K562 (cell line): ENCODE results near the gene C11orf86. TPM values are rescaled to one million over a fixed set of nuclear protein-coding genes. Genes with fewer than 3 reads are reported as not detected.

Experiments
- ATF2 ChIP-seq: sonication (generic); formaldehyde crosslinking; IDR thresholded peaks from 2 replicates; pipeline ENCODE4 v1.8.1; 2022; ENCODE audit warnings: missing genetic modification reagents
- CHAMP1 ChIP-seq: fragments of 450-650 bp; IDR thresholded peaks from 2 replicates; pipeline ENCODE4 v1.6.1; 2016; ENCODE audit warnings: mild to moderate bottlenecking
- CHD2 ChIP-seq: IDR thresholded peaks from 2 replicates; pipeline ENCODE4 v1.6.1; 2011; ENCODE audit warnings: low read depth, low read length
- CREB1 ChIP-seq, 2 experiments: sonication (generic) in 1 of 2; formaldehyde crosslinking in 1 of 2; IDR thresholded peaks; 2 replicates each; pipeline versions ENCODE4 v1.6.1 to v1.8.0; 2012 to 2022; ENCODE audit warnings: inconsistent platforms in 1 of 2, mild to moderate bottlenecking in 1 of 2, missing genetic modification reagents in 1 of 2, moderate library complexity in 1 of 2
- E4F1 ChIP-seq: fragments of 250-450 bp; sonication (Bioruptor Pico); IDR thresholded peaks from 2 replicates; pipeline ENCODE4 v1.5.0; 2021; ENCODE audit warnings: mild to moderate bottlenecking, borderline replicate concordance
- HNRNPK ChIP-seq: fragments of 200-400 bp; formaldehyde crosslinking; IDR thresholded peaks from one replicate; pipeline ENCODE4 v1.6.1; 2018; ENCODE audit warnings: mild to moderate bottlenecking, low read depth, low read length; ENCODE audit not compliant: poor library complexity, severe bottlenecking
- ILF3 ChIP-seq: fragments of 450-650 bp; IDR thresholded peaks from 2 replicates; pipeline ENCODE4 v1.6.1; 2018; ENCODE audit warnings: antibody characterized with exemption, mild to moderate bottlenecking, moderate library complexity, borderline replicate concordance
- MAFK ChIP-seq: IDR thresholded peaks from 2 replicates; pipeline ENCODE4 v1.6.1; 2011; ENCODE audit warnings: low read length, improper control_type of control experiment
- POLR2G ChIP-seq: fragments of 200-400 bp; formaldehyde crosslinking; IDR thresholded peaks from 2 replicates; pipeline ENCODE4 v1.6.1; 2017; ENCODE audit warnings: low read depth, mild to moderate bottlenecking, antibody characterized with exemption, low read length, moderate library complexity
- TAF15 ChIP-seq: fragments of 200-400 bp; formaldehyde crosslinking; IDR thresholded peaks from 2 replicates; pipeline ENCODE4 v1.6.1; 2017; ENCODE audit warnings: mild to moderate bottlenecking, low read depth, low read length, moderate library complexity
- TFAP4 ChIP-seq: sonication (generic); formaldehyde crosslinking; IDR thresholded peaks from 2 replicates; pipeline ENCODE4 v1.8.0; 2022; ENCODE audit warnings: missing genetic modification reagents, mild to moderate bottlenecking, moderate library complexity, borderline replicate concordance
- TSHZ1 ChIP-seq: fragments of 250-450 bp; sonication (Bioruptor Pico); IDR thresholded peaks from 2 replicates; pipeline ENCODE4 v1.4.0; 2020; ENCODE audit warnings: mild to moderate bottlenecking, moderate library complexity
- ZBTB34 ChIP-seq: fragments of 250-450 bp; sonication (Bioruptor Pico); IDR thresholded peaks from 2 replicates; pipeline ENCODE4 v1.8.0; 2021; ENCODE audit warnings: mild to moderate bottlenecking, moderate library complexity
- ZNF830 ChIP-seq: fragments of 250-450 bp; sonication (Bioruptor Pico); IDR thresholded peaks from 2 replicates; pipeline ENCODE4 v1.5.0; 2021; ENCODE audit warnings: mild to moderate bottlenecking
- polyA plus RNA-seq, 8 experiments: library from polyadenylated mRNA; depleted of rRNA in 4 of 8; stranded (reverse) in 5 of 8; unstranded in 3 of 8; fragments of >200 nt; fragmentation: Nextera tagmentation in 2 of 8; fragmentation: Illumina TruSeq in 1 of 8; extraction: Ambion mirVana in 2 of 8; extraction: Trizol in 1 of 8; gene quantifications; 2 replicates each; pipeline versions ENCODE4 v1.2.1 to v1.2.3, GENCODE V29; 2011 to 2014; ENCODE audit warnings: inconsistent platforms in 1 of 8, missing spikeins in 1 of 8
- total RNA-seq, 7 experiments: library from RNA; depleted of rRNA in 6 of 7; stranded (reverse); fragments of >200 nt in 6 of 7; fragmentation: Illumina TruSeq in 2 of 7; extraction: Trizol in 2 of 7; gene quantifications; 2 replicates each; pipeline versions ENCODE4 v1.2.1 to v1.2.3, GENCODE V29; 2011 to 2021; ENCODE audit warnings: low replicate concordance in 1 of 7

Gene C11orf86
- total and polyA plus RNA-seq, 9 of the 15 experiments (the other 6 are each of a cell fraction or from before 2014, with no cell fraction given), result not detected

- TF ChIP-seq TSHZ1 (CRISPR knock-in tag) (no peak), CREB1 (IDR thresholded peaks at IDR 0.05) (no peak), CREB1 (CRISPR knock-in tag; IDR thresholded peaks at IDR 0.05) (no peak), HNRNPK (no peak), POLR2G (no peak), CHAMP1 (no peak), TFAP4 (peak; percentile 70; the same call in 1 of the 2 replicates), ZNF830 (no peak), TAF15 (no peak), CHD2 (no peak), ZBTB34 (CRISPR knock-in tag) (no peak), ATF2 (CRISPR knock-in tag) (no peak), ILF3 (no peak), E4F1 (no peak), MAFK (no peak)
Observed at GRCh38 chr11:66981976-66982578, 7.0 kb downstream of the C11orf86 start (continued).
